ENCODE measurements around the gene ELK1.

Gene ELK1

GRCh38 chrX:47629419-47630200 is 20.8 kb downstream of the ELK1 start, which contains the start of gene CFP:
TSS of gene CFP (minus strand) at chrX:47629930. CDS start at chrX:47629844, 86 bp downstream.
- no peak for TF ChIP-seq POLR2AphosphoS5 (IDR thresholded peaks at IDR 0.05; ENCODE audit: low read depth, low read length)
- TF ChIP-seq FOXP2 (optimal IDR thresholded peaks at IDR 0.05; ENCODE audit: borderline replicate concordance, extremely low read depth, extremely low read length, insufficient read depth) = no peak
- TF ChIP-seq SIN3A (IDR thresholded peaks at IDR 0.05; ENCODE audit: borderline replicate concordance, insufficient read depth, low read length) = no peak
- no peak for TF ChIP-seq REST (IDR thresholded peaks at IDR 0.05; ENCODE audit: insufficient read depth in 1 of 2, low read depth in 2 of 2, low read length in 2 of 2)
- no peak for TF ChIP-seq TAF1 (IDR thresholded peaks at IDR 0.05; ENCODE audit: borderline replicate concordance, insufficient read depth, low read length)

DNA sequence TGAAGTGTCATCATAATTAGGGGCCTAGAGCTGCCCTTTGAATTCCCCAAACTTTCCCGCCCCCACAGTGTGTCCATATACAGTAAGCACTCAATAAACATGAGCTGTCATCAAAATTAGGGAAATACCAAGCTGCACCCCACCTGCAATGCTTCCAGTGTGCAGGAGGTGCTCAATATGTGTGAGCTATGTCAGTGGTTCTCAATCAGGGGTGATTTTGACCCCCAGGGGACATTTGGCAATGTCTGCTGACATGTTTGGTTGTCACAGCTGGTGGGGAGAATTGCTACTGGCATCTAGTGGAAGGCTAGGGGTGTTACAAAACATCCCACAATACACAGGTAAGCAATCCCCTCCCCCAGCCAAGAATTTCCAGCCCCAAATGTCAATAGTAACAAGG is 21.4 kb downstream of the ELK1 start:
- TF ChIP-seq TAF1 (IDR thresholded peaks at IDR 0.05; ENCODE audit: borderline replicate concordance, insufficient read depth, low read length) (no peak), FOXP2 (optimal IDR thresholded peaks at IDR 0.05; ENCODE audit: borderline replicate concordance, extremely low read depth, extremely low read length, insufficient read depth) (no peak), SIN3A (IDR thresholded peaks at IDR 0.05; ENCODE audit: borderline replicate concordance, insufficient read depth, low read length) (no peak), POLR2AphosphoS5 (IDR thresholded peaks at IDR 0.05; ENCODE audit: low read depth, low read length) (no peak), REST (IDR thresholded peaks at IDR 0.05; ENCODE audit: insufficient read depth in 1 of 2, low read depth in 2 of 2, low read length in 2 of 2) (no peak)

- TF ChIP-seq SIN3A (IDR thresholded peaks at IDR 0.05; ENCODE audit: borderline replicate concordance, insufficient read depth, low read length) = no peak
- TF ChIP-seq POLR2AphosphoS5 (IDR thresholded peaks at IDR 0.05; ENCODE audit: low read depth, low read length) = no peak
- no peak for TF ChIP-seq TAF1 (IDR thresholded peaks at IDR 0.05; ENCODE audit: borderline replicate concordance, insufficient read depth, low read length)
- no peak for TF ChIP-seq REST (IDR thresholded peaks at IDR 0.05; ENCODE audit: insufficient read depth in 1 of 2, low read depth in 2 of 2, low read length in 2 of 2)
- TF ChIP-seq FOXP2 (optimal IDR thresholded peaks at IDR 0.05; ENCODE audit: borderline replicate concordance, extremely low read depth, extremely low read length, insufficient read depth) = no peak
These were observed 25.0 kb downstream of the ELK1 start for GRCh38 chrX:47625365-47625764.

DNA sequence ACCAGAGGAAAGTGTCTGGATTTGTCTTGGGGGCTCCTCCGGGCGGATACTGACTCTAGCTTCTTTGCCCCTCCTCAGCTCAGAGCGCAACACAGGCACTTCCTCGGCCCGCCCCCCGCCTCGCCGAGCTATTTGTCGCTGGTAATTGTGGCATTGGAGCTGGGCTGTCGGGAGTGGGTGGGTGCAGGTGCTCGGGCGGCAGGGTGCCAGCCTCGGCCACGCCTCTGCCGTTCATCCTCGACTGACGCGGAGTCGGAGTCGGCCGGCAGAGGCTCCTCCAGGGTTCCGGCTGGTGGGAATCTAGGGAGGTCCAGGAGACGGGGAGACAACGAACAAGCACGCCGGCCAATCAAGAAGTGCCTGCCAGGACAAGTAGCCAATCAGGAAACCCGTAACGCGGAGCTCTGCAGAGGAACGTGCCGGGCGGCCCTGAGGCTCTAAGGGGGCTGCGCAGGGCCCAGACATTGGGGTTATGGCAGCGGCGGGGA is 26.8 kb downstream of the ELK1 start:
- no peak for TF ChIP-seq SIN3A (IDR thresholded peaks at IDR 0.05; ENCODE audit: borderline replicate concordance, insufficient read depth, low read length)
- TF ChIP-seq POLR2AphosphoS5 (IDR thresholded peaks at IDR 0.05; ENCODE audit: low read depth, low read length) = no peak
- no peak for TF ChIP-seq TAF1 (IDR thresholded peaks at IDR 0.05; ENCODE audit: borderline replicate concordance, insufficient read depth, low read length)
- no peak for TF ChIP-seq FOXP2 (optimal IDR thresholded peaks at IDR 0.05; ENCODE audit: borderline replicate concordance, extremely low read depth, extremely low read length, insufficient read depth)
- no peak for TF ChIP-seq REST (IDR thresholded peaks at IDR 0.05; ENCODE audit: insufficient read depth in 1 of 2, low read depth in 2 of 2, low read length in 2 of 2)
